A549 treated with DMSO at 1 μM for 4 hours (cell line): ENCODE data around the gene FAM222B. TPM values are rescaled to one million over a fixed set of nuclear protein-coding genes. Genes with fewer than 3 reads are reported as not detected.

Experiments used
- total RNA-seq: library from RNA; stranded (reverse); fragments of 200-300 nt; extraction: Qiagen RNA extraction; gene quantifications from 5 replicates; pipeline ENCODE4 v1.2.3, GENCODE V29; 2022; ENCODE audit warnings: low read depth

Gene FAM222B
- 19.4 to 22.2 TPM (median 21.7 TPM) in 5 replicates for total RNA-seq

GRCh38 chr17:28842282-28843012 lies at the start of gene FAM222B:
TSS of gene FAM222B (minus strand) at chr17:28842790. CDS start at chr17:28766667, 76,123 bp downstream.

GRCh38 chr17:28854457-28855335 lies 12.1 kb upstream of the FAM222B start, which contains the start of gene ERAL1:
TSS of gene ERAL1 (plus strand) at chr17:28855016. CDS start at chr17:28855035, 19 bp downstream.

GRCh38 chr17:28743243-28744103 lies 99.1 kb downstream of the FAM222B start, which contains the start of gene TRAF4:
TSS of gene TRAF4 (plus strand) at chr17:28744011. CDS start at chr17:28744113, 102 bp downstream.

GRCh38 chr17:28728364-28729200 lies 114.0 kb downstream of the FAM222B start, which contains the start of gene NEK8:
TSS of gene NEK8 (plus strand) at chr17:28728788. CDS start at chr17:28728814, 26 bp downstream.

GRCh38 chr17:28726226-28726626 lies 116.4 kb downstream of the FAM222B start, which contains the start of gene TLCD1:
TSS of gene TLCD1 (minus strand) at chr17:28726233. CDS start at chr17:28726097, 136 bp downstream.

GRCh38 chr17:28717578-28718332 lies 124.8 kb downstream of the FAM222B start, which contains the start of gene RAB34:
TSS of gene RAB34 (minus strand) at chr17:28717868. CDS start at chr17:28717266, 602 bp downstream.

GRCh38 chr17:28711723-28712031 lies 130.9 kb downstream of the FAM222B start, which contains the start of gene PROCA1:
TSS of gene PROCA1 (minus strand) at chr17:28711888. CDS start at chr17:28711660, 228 bp downstream.

Other genes starting within 250 kb of the FAM222B start
- gene SPAG5, start 243.8 kb downstream of the FAM222B start, total RNA-seq, result 77.8 to 88.5 TPM (median 81.4 TPM) in 5 replicates
- gene RSKR, start 228.6 kb downstream of the FAM222B start, total RNA-seq, result 3.8 to 7.0 TPM (median 6.0 TPM) in 5 replicates
- gene BLTP2, start 197.6 kb downstream of the FAM222B start, total RNA-seq, result 58.3 to 71.6 TPM (median 70.6 TPM) in 5 replicates
- 86.5 to 94.5 TPM (median 88.1 TPM) in 5 replicates for gene SDF2, start 180.9 kb downstream of the FAM222B start, total RNA-seq
- 74.5 to 78.6 TPM (median 77.8 TPM) in 5 replicates for gene SUPT6H, start 180.6 kb downstream of the FAM222B start, total RNA-seq
- gene PROCA1, start 130.9 kb downstream of the FAM222B start, total RNA-seq, result 1.0 to 1.7 TPM (median 1.1 TPM) in 5 replicates
- 233 to 267 TPM (median 261 TPM) in 5 replicates for gene RAB34, start 124.9 kb downstream of the FAM222B start, total RNA-seq
- gene RPL23A, start 122.8 kb downstream of the FAM222B start, total RNA-seq, result 1,965 to 2,250 TPM (median 2,168 TPM) in 5 replicates
- gene TLCD1, start 116.6 kb downstream of the FAM222B start, total RNA-seq, result 31.2 to 50.8 TPM (median 45.6 TPM) in 5 replicates
- 4.1 to 4.9 TPM (median 4.5 TPM) in 5 replicates for gene NEK8, start 114.0 kb downstream of the FAM222B start, total RNA-seq
- 70.5 to 86.4 TPM (median 76.4 TPM) in 5 replicates for gene TRAF4, start 98.8 kb downstream of the FAM222B start, total RNA-seq
- 83.5 to 92.0 TPM (median 85.0 TPM) in 5 replicates for gene ERAL1, start 12.2 kb upstream of the FAM222B start, total RNA-seq
- gene FLOT2, start 54.9 kb upstream of the FAM222B start, total RNA-seq, result 71.6 to 82.0 TPM (median 73.7 TPM) in 5 replicates
- gene DHRS13, start 60.3 kb upstream of the FAM222B start, total RNA-seq, result 4.4 to 6.1 TPM (median 5.4 TPM) in 5 replicates
- 32.0 to 42.7 TPM (median 34.3 TPM) in 5 replicates for gene PHF12, start 108.7 kb upstream of the FAM222B start, total RNA-seq
- 0.05 to 0.11 TPM in 2 of 5 replicates, not detected in the others for gene SEZ6, start 163.2 kb upstream of the FAM222B start, total RNA-seq
- gene PIPOX, start 200.4 kb upstream of the FAM222B start, total RNA-seq, result 0.06 to 0.30 TPM (median 0.29 TPM) in 3 of 5 replicates, not detected in the others